T-cell (primary cell): Measurements from ENCODE around the gene SMIM10. TPM values are rescaled to one million over a fixed set of nuclear protein-coding genes. Genes with fewer than 3 reads are reported as not detected.

Source experiments
- ATAC-seq, 4 experiments: fragments of 200-7000 bp in 3 of 4; fragments of 150-1000 bp in 1 of 4; cut with Tn5 transposase; replicated peaks in 1 of 4; 1 replicate in 3 of 4; 2 replicates in 1 of 4; pipeline ENCODE4 v1.10.0; 2021; ENCODE audit warnings: moderate library complexity in 3 of 4, mild to moderate bottlenecking in 2 of 4, moderate number of reproducible peaks in 1 of 4
- CTCF ChIA-PET, 2 donors: fragments of 300-600 bp; sonication (Branson Sonifier 250); formaldehyde crosslinking; loops; one replicate each; lab custom pipeline; 2022; ENCODE audit warnings: antibody characterized with exemption in 2 of 2; lab: Charles Lee
- POLR2A ChIA-PET, 2 donors: fragments of 300-600 bp; sonication (Branson Sonifier 250); formaldehyde crosslinking; loops; one replicate each; lab custom pipeline; 2022; ENCODE audit warnings: antibody characterized with exemption in 2 of 2; lab: Charles Lee
- DNase-seq, 35 experiments: peaks; one replicate each; pipeline versions ENCODE4 v3.0.0 to v3.0.0-alpha.2; 2013 to 2023
- H3K27ac ChIP-seq: one replicate; pipeline ENCODE4 v1.5.1; 2013; ENCODE audit warnings: low read length
- H3K27me3 ChIP-seq, 2 experiments: replicated peaks in 1 of 2; 1 replicate in 1 of 2; 2 replicates in 1 of 2; pipeline versions ENCODE4 v1.6.1 to v1.7.0; 2013; ENCODE audit warnings: low read length in 1 of 2, mixed read lengths in 1 of 2; ENCODE audit not compliant: control insufficient read depth in 2 of 2, insufficient read depth in 2 of 2; ENCODE audit errors: extremely low read depth in 1 of 2
- H3K36me3 ChIP-seq, 2 donors: 1 replicate in 1 of 2; 2 replicates in 1 of 2; pipeline versions ENCODE4 v1.6.1 to v1.7.0; 2013; ENCODE audit warnings: low read length in 1 of 2; ENCODE audit not compliant: control insufficient read depth in 2 of 2, insufficient read depth in 1 of 2; ENCODE audit errors: extremely low read depth in 1 of 2
- H3K4me1 ChIP-seq, 2 experiments: 1 replicate in 1 of 2; 2 replicates in 1 of 2; pipeline versions ENCODE4 v1.6.1 to v1.7.0; 2013; ENCODE audit warnings: low read length in 2 of 2, mixed read lengths in 1 of 2; ENCODE audit not compliant: insufficient read depth in 2 of 2, control insufficient read depth in 1 of 2; ENCODE audit errors: extremely low read depth in 1 of 2
- H3K4me3 ChIP-seq, 2 donors: 1 replicate in 1 of 2; 2 replicates in 1 of 2; pipeline versions ENCODE4 v1.5.1 to v1.7.0; 2013; ENCODE audit warnings: mild to moderate bottlenecking in 2 of 2, low read length in 1 of 2, moderate library complexity in 1 of 2; ENCODE audit not compliant: control insufficient read depth in 1 of 2; ENCODE audit errors: extremely low read depth in 1 of 2
- H3K9me3 ChIP-seq: 2 replicates; pipeline ENCODE4 v1.7.0; 2013
- H3K27ac Mint-ChIP-seq, 2 donors: one replicate each; pipeline ENCODE4 v1.8.0; 2020 to 2021; ENCODE audit warnings: mild to moderate bottlenecking in 2 of 2, mixed read lengths in 2 of 2
- H3K27me3 Mint-ChIP-seq, 2 donors: one replicate each; pipeline ENCODE4 v1.8.0; 2021 to 2022; ENCODE audit warnings: mixed read lengths in 2 of 2
- H3K36me3 Mint-ChIP-seq: one replicate; pipeline ENCODE4 v1.8.0; 2021; ENCODE audit warnings: mixed read lengths
- H3K4me1 Mint-ChIP-seq, 3 donors: one replicate each; pipeline ENCODE4 v1.8.0; 2020 to 2022; ENCODE audit warnings: mixed read lengths in 3 of 3, mild to moderate bottlenecking in 1 of 3
- H3K4me3 Mint-ChIP-seq, 3 donors: one replicate each; pipeline ENCODE4 v1.8.0; 2020 to 2022; ENCODE audit warnings: mild to moderate bottlenecking in 3 of 3, mixed read lengths in 3 of 3, moderate library complexity in 3 of 3
- H3K9me3 Mint-ChIP-seq, 3 donors: one replicate each; pipeline ENCODE4 v1.8.0; 2020 to 2022; ENCODE audit warnings: mixed read lengths in 3 of 3
- WGBS: methylation state at CpG from one replicate; pipeline ENCODE4 v1.1.5; 2013; ENCODE audit warnings: missing lambda C conversion rate; ENCODE audit not compliant: insufficient coverage; 5-methylcytosine and 5-hydroxymethylcytosine counted together
- total RNA-seq, 35 experiments: library from RNA in 6 of 35; stranded (reverse) in 6 of 35; fragments of 120-200 nt in 1 of 35; gene quantifications; one replicate each; pipeline versions ENCODE4 v1.2.1 to v1.2.4 and lab custom pipeline; 2013 to 2026

Gene SMIM10
- total RNA-seq, 5 donors from 2014 or later (not counting 1 experiment from before 2014, with no cell fraction given), result not detected

DNA sequence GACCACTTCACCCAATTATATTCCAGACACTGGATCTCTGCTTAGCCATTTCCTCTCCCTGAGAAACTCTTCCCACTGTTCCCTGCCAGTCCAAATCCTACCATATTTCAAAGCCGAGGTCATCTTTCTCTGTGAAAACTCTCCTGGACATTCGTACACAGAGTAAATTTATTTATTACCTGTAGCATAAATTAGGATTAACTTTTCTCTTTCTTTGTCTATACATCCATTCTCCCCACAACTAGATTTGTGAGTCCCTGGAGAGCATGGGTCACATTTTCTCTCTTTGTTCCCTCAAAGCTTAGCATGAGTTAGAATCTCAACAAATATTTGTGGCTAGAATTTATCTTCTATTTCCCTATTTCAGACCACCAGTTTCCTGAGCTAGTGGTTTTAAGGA is 27.8 kb upstream of the SMIM10 start:
- H3K27me3 Mint-ChIP-seq, result peaks cover 13 to 34% of the 10 kb centered on the region in 2 donors
- ChIA-PET POLR2A (no interaction called here), CTCF (interaction anchor here in 1 of 2 donors (0.6 kb wide), 3 partner anchors 8 to 53 kb away, joined by 3 to 5 read pairs (median 4); no protein-coding TSS in a partner anchor)
- no peak overlapping the region for H3K4me3 ChIP-seq
- H3K4me1 ChIP-seq, result peaks cover 0 to 3% of the 10 kb centered on the region in 2 experiments
- no peaks in the 10 kb centered on the region for H3K36me3 Mint-ChIP-seq
- ATAC-seq (no peak), DNase-seq (no peak)
- H3K27ac Mint-ChIP-seq, result no peak overlapping the region
- H3K27me3 ChIP-seq, result no peaks in the 10 kb centered on the region
- no peak overlapping the region for H3K27ac ChIP-seq
- no peaks in the 10 kb centered on the region for H3K9me3 ChIP-seq
- WGBS, result no CpG with 5 or more reads among the region's 2 CpGs
- H3K4me3 Mint-ChIP-seq, result no peak overlapping the region
- H3K4me1 Mint-ChIP-seq, result no peaks in the 10 kb centered on the region
- H3K36me3 ChIP-seq, result no peaks in the 10 kb centered on the region
- no peaks in the 10 kb centered on the region for H3K9me3 Mint-ChIP-seq

DNA sequence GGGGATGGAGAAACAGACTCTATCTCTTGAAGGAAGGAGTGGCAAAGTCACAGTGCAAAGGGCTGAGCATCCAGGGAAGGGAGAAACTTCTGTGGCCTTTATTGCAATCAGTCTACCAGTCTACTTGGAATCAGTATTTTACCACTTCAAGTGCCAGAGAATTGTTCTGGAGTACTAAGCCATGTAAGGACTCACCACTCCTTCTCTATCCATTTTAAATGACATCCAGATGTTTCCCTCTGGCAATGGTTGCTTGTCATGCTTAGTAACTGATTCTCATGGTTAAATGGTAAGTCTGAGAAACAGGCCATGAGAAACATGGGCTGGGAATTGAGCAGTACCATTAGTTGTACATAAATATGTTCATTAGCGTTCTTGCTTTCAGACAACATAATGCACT is 21.1 kb upstream of the SMIM10 start:
- H3K27me3 Mint-ChIP-seq, result peaks cover 4 to 22% of the 10 kb centered on the region in 2 donors
- H3K4me3 Mint-ChIP-seq, result no peak overlapping the region
- H3K27me3 ChIP-seq, result no peaks in the 10 kb centered on the region
- no peaks in the 10 kb centered on the region for H3K36me3 ChIP-seq
- H3K4me1 Mint-ChIP-seq, result no peaks in the 10 kb centered on the region
- DNase-seq (no peak), ATAC-seq (no peak)
- H3K9me3 Mint-ChIP-seq, result no peaks in the 10 kb centered on the region
- ChIA-PET CTCF (no interaction called here), POLR2A (no interaction called here)
- no peak overlapping the region for H3K27ac Mint-ChIP-seq
- no peaks in the 10 kb centered on the region for H3K36me3 Mint-ChIP-seq
- no peak overlapping the region for H3K27ac ChIP-seq
- no peak overlapping the region for H3K4me3 ChIP-seq
- H3K9me3 ChIP-seq, result no peaks in the 10 kb centered on the region
- H3K4me1 ChIP-seq, result peaks cover 0 to 3% of the 10 kb centered on the region in 2 experiments
- WGBS, result no CpG with 5 or more reads among the region's 1 CpG

DNA sequence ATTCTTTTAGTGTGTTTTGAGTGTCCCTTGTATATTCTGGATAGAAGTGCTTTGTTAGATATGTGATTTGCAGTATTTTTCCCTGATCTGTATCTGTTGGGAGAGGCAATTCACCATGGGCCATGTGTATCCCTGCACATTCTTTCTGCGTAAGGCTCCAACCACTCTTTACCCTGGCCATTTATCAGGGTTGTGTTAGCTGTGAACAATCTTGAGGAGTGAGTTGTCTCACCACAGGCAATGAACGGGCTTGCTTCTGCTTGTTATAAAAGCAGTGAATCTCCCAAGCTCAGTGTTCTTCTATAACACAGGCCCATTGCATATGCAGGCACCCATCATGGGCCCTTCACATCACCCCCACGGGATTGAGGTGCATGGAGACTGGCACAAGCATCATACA is 18.9 kb upstream of the SMIM10 start:
- Mint-ChIP-seq H3K4me1 (no peaks in the 10 kb centered on the region), H3K27me3 (peaks cover 0 to 29% of the 10 kb centered on the region in 2 donors), H3K9me3 (no peaks in the 10 kb centered on the region), H3K4me3 (no peak overlapping the region), H3K27ac (no peak overlapping the region), H3K36me3 (no peaks in the 10 kb centered on the region)
- ATAC-seq (no peak), DNase-seq (no peak)
- Histone ChIP-seq H3K4me3 (no peak overlapping the region), H3K4me1 (no peaks in the 10 kb centered on the region), H3K27ac (no peak overlapping the region), H3K36me3 (no peaks in the 10 kb centered on the region), H3K27me3 (no peaks in the 10 kb centered on the region), H3K9me3 (no peaks in the 10 kb centered on the region)
- no CpG with 5 or more reads among the region's 3 CpGs for WGBS
- ChIA-PET POLR2A (no interaction called here), CTCF (no interaction called here)

DNA sequence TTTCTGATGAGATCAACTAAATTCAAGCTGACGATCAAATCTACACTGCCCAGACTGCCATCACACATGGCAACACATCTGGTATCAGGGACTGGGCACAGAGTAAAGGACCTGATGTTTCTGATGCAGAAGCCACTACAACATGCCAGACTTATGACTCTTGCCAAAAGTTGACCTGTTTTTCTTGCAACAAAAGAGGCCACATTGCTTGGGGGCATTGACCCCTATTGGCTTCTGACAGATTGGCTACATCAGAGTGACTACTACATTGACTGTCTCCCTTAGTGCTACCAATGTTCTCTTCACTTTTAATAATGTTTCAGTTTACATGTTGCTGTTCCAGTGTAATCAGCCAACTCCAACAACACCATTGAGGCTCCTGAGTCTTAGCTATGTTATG is 15.3 kb upstream of the SMIM10 start:
- no peak overlapping the region for H3K4me3 ChIP-seq
- H3K27ac ChIP-seq, result no peak overlapping the region
- WGBS, result no CpG with 5 or more reads among the region's 1 CpG
- ATAC-seq (no peak), DNase-seq (no peak)
- no peaks in the 10 kb centered on the region for H3K4me1 Mint-ChIP-seq
- no peaks in the 10 kb centered on the region for H3K4me1 ChIP-seq
- H3K27ac Mint-ChIP-seq, result no peak overlapping the region
- H3K9me3 Mint-ChIP-seq, result no peaks in the 10 kb centered on the region
- no peak overlapping the region for H3K4me3 Mint-ChIP-seq
- CTCF ChIA-PET, result no interaction called here
- H3K36me3 ChIP-seq, result no peaks in the 10 kb centered on the region
- no peaks in the 10 kb centered on the region for H3K36me3 Mint-ChIP-seq
- H3K27me3 Mint-ChIP-seq, result peaks cover under 1 to 29% of the 10 kb centered on the region in 2 donors
- H3K27me3 ChIP-seq, result peaks cover 0 to 4% of the 10 kb centered on the region in 2 experiments
- POLR2A ChIA-PET, result no interaction called here
- no peaks in the 10 kb centered on the region for H3K9me3 ChIP-seq

DNA sequence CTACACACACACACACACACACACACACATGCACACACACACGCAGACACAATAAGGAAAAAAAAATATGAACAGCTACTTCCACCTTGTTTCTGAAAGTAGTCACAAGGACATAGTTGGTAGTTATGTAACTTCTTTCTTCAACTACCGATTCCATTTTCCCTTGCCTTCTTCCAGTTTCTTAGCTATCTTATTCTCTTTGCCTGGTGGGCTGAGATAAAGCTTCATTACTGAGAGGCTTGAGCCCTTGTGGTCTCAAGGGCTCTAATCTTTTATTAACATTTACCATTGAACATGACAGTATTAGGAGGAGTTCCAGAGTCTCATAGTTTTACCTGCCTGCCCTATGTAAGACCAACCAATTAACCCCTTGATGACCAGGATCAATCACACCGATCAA is 8.9 kb upstream of the SMIM10 start:
- Mint-ChIP-seq H3K4me3 (no peak overlapping the region), H3K36me3 (no peaks in the 10 kb centered on the region), H3K27ac (no peak overlapping the region), H3K9me3 (no peaks in the 10 kb centered on the region), H3K27me3 (peaks cover 6 to 44% of the 10 kb centered on the region in 2 donors), H3K4me1 (no peaks in the 10 kb centered on the region)
- no CpG with 5 or more reads among the region's 3 CpGs for WGBS
- CTCF ChIA-PET, result interaction anchor here in 1 of 2 donors (0.6 kb wide), 1 partner anchor 34 kb away, joined by 4 read pairs; no protein-coding TSS in a partner anchor
- H3K27ac ChIP-seq, result no peak overlapping the region
- ATAC-seq (no peak), DNase-seq (no peak)
- POLR2A ChIA-PET, result no interaction called here
- no peaks in the 10 kb centered on the region for H3K9me3 ChIP-seq
- H3K4me3 ChIP-seq, result no peak overlapping the region
- no peaks in the 10 kb centered on the region for H3K4me1 ChIP-seq
- H3K36me3 ChIP-seq, result no peaks in the 10 kb centered on the region
- peaks cover 0 to 4% of the 10 kb centered on the region in 2 experiments for H3K27me3 ChIP-seq

DNA sequence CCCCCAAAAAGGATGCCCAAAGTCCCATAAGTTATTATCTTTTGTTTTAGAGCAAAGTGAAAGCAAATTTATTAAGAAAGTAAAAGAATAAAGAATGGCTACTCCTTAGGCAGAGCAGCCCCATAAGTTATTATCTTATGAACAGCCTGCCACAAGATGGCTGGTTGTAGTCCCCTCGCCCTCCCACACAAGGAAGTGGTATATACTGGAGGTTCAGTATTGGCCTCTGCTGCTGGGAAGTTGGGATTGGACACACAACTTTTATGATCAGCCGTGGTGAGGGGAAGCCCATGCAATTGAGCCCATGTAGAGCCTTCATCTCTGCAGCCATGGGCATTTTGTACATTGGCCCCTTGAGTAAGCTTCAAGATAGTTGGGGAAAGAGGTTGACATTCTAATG is 8.0 kb upstream of the SMIM10 start:
- no peak overlapping the region for H3K4me3 Mint-ChIP-seq
- Histone ChIP-seq H3K4me3 (no peak overlapping the region), H3K27me3 (no peaks in the 10 kb centered on the region), H3K9me3 (no peaks in the 10 kb centered on the region), H3K27ac (no peak overlapping the region), H3K4me1 (no peaks in the 10 kb centered on the region), H3K36me3 (no peaks in the 10 kb centered on the region)
- H3K36me3 Mint-ChIP-seq, result no peaks in the 10 kb centered on the region
- H3K27ac Mint-ChIP-seq, result no peak overlapping the region
- ChIA-PET CTCF (interaction anchor here in 1 of 2 donors (0.5 kb wide), 1 partner anchor 86 kb away, joined by 6 read pairs; no protein-coding TSS in a partner anchor), POLR2A (no interaction called here)
- ATAC-seq (no peak), DNase-seq (no peak)
- H3K9me3 Mint-ChIP-seq, result no peaks in the 10 kb centered on the region
- H3K4me1 Mint-ChIP-seq, result no peaks in the 10 kb centered on the region
- no CpG with 5 or more reads among the region's 2 CpGs for WGBS
- peaks cover 6 to 43% of the 10 kb centered on the region in 2 donors for H3K27me3 Mint-ChIP-seq
